GM06990 (cell line): ENCODE data around the gene MTNR1A.

Source experiments
- DNase-seq: peaks from one replicate; pipeline ENCODE4 v3.0.0-alpha.2; 2011; ENCODE audit not compliant: insufficient read length; ENCODE audit errors: extremely low read depth
- H3K27me3 ChIP-seq: replicated peaks from 2 replicates; pipeline ENCODE4 v1.6.0; 2011; ENCODE audit warnings: low read length; ENCODE audit not compliant: control insufficient read depth, insufficient read depth
- H3K36me3 ChIP-seq: 2 replicates; pipeline ENCODE4 v1.5.1; 2011; ENCODE audit warnings: low read length; ENCODE audit not compliant: control insufficient read depth, insufficient read depth
- H3K4me3 ChIP-seq: replicated peaks from 2 replicates; pipeline ENCODE4 v1.5.1; 2011; ENCODE audit warnings: low read depth, mild to moderate bottlenecking, control low read depth, low read length
- CTCF ChIP-seq: IDR thresholded peaks from 2 replicates; pipeline ENCODE4 v1.5.1; 2011; ENCODE audit warnings: low read length, control low read depth, mild to moderate bottlenecking, inconsistent platforms; ENCODE audit not compliant: insufficient read depth, poor library complexity, severe bottlenecking

MTNR1A gene

GRCh38 chr4:186561748-186562147 lies 6.4 kb upstream of the MTNR1A start:
- H3K27me3 ChIP-seq, result no peaks in the 10 kb centered on the region
- no peaks in the 10 kb centered on the region for H3K36me3 ChIP-seq
- DNase-seq, result no peak

GRCh38 chr4:186560647-186561046 lies 5.3 kb upstream of the MTNR1A start:
- TF ChIP-seq CTCF, result no peak
- H3K4me3 ChIP-seq, result no peak overlapping the region
- no peak for DNase-seq

More at GRCh38 chr4:186561748-186562147, 6.4 kb upstream of the MTNR1A start:
- TF ChIP-seq CTCF, result no peak
- no peak overlapping the region for H3K4me3 ChIP-seq

GRCh38 chr4:186557486-186557885 lies 2.1 kb upstream of the MTNR1A start:
- no peak for DNase-seq
- TF ChIP-seq CTCF, result no peak
- Histone ChIP-seq H3K27me3 (no peaks in the 10 kb centered on the region), H3K4me3 (no peak overlapping the region), H3K36me3 (no peaks in the 10 kb centered on the region)

More at GRCh38 chr4:186560647-186561046, 5.3 kb upstream of the MTNR1A start:
- Histone ChIP-seq H3K27me3 (no peaks in the 10 kb centered on the region), H3K36me3 (no peaks in the 10 kb centered on the region)

- no peak for DNase-seq
- Histone ChIP-seq H3K4me3 (no peak overlapping the region), H3K27me3 (no peaks in the 10 kb centered on the region), H3K36me3 (no peaks in the 10 kb centered on the region)
- TF ChIP-seq CTCF, result no peak
Measured at GRCh38 chr4:186557061-186557460, 1.7 kb upstream of the MTNR1A start.

GRCh38 chr4:186554539-186554913 lies 841 bp downstream of the MTNR1A start:
- DNase-seq, result no peak
- no peak overlapping the region for H3K4me3 ChIP-seq

More at GRCh38 chr4:186554539-186554913, 841 bp downstream of the MTNR1A start:
- TF ChIP-seq CTCF, result no peak
- Histone ChIP-seq H3K27me3 (no peaks in the 10 kb centered on the region), H3K36me3 (no peaks in the 10 kb centered on the region)
